IMR-90 (cell line): ENCODE measurements around the gene HOXA10.

Experiments used
- BHLHE40 ChIP-seq: fragments of 150-350 bp; IDR thresholded peaks from 2 replicates; pipeline ENCODE4 v1.6.1; 2016; ENCODE audit warnings: mild to moderate bottlenecking, low read depth, low read length
- CEBPB ChIP-seq: IDR thresholded peaks from 2 replicates; pipeline ENCODE4 v1.6.1; 2012; ENCODE audit warnings: low read depth, low read length, improper control_type of control experiment
- MAFK ChIP-seq: IDR thresholded peaks from 2 replicates; pipeline ENCODE4 v1.6.1; 2012; ENCODE audit warnings: low read depth, low read length, improper control_type of control experiment
- MXI1 ChIP-seq: IDR thresholded peaks from 2 replicates; pipeline ENCODE4 v1.6.1; 2012; ENCODE audit warnings: low read depth, mild to moderate bottlenecking, low read length, moderate library complexity, borderline replicate concordance
- POLR2A ChIP-seq: IDR thresholded peaks from 2 replicates; pipeline ENCODE4 v1.6.1; 2012; ENCODE audit warnings: mild to moderate bottlenecking, low read depth, low read length
- RAD21 ChIP-seq: IDR thresholded peaks from 2 replicates; pipeline ENCODE4 v1.6.1; 2012; ENCODE audit warnings: low read length, improper control_type of control experiment
- RCOR1 ChIP-seq: IDR thresholded peaks from 2 replicates; pipeline ENCODE4 v1.6.1; 2012; ENCODE audit warnings: mild to moderate bottlenecking, low read length, improper control_type of control experiment; ENCODE audit not compliant: insufficient replicate concordance
- SMC3 ChIP-seq: fragments of 150-350 bp; IDR thresholded peaks from 2 replicates; pipeline ENCODE4 v1.6.1; 2016; ENCODE audit warnings: low read depth, mild to moderate bottlenecking, antibody characterized with exemption, low read length, moderate library complexity
- TF ChIP-seq, protein P1 (sequence below): conservative IDR thresholded peaks from 2 replicates; pipeline ENCODE4 v1.5.1; 2012; ENCODE audit warnings: mild to moderate bottlenecking, low read depth, low read length, improper control_type of control experiment
- TF ChIP-seq, protein P2 (sequence below): fragments of 150-350 bp; IDR thresholded peaks from 2 replicates; pipeline ENCODE4 v1.6.1; 2017; ENCODE audit warnings: mild to moderate bottlenecking, antibody characterized with exemption, low read length, low read depth
- TF ChIP-seq, protein P3 (sequence below): fragments of 150-350 bp; IDR thresholded peaks from 2 replicates; pipeline ENCODE4 v1.6.1; 2016; ENCODE audit warnings: low read depth, mild to moderate bottlenecking, low read length, moderate library complexity, borderline replicate concordance

DNA sequence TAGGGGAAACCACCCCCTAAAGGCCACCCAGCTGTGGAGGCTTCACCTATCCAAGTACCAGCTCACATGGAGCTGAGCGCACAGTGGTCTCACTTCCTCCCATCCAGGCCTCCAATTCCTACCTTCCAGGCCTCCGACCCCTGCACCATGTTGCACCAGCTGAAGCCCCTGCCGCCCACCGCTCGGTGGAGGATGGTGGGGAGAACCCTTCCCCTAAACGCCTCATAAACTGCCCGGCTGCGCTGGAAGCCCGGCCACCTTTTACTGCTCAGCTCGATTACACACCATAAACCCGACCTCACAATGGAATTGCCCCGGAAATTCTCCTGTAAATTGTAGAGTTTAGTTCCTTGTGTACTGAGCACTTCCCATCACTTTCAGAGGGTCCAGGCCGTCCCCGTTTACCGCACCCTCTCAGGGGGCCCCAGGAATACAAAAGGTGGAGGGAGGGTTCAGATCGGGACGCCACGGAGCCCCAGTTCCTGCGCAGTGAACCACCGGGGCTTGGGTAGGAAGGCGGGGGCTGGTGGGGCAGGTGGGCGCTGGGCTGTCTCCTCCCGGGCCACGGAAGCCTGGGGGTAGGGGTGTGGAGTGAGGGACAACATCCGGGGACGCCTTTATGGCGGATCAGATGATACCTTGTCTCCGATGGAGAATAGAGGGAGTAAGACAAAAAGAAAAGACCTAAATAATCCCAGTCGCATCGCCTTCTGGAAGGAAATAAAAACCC is 16.3 kb downstream of the HOXA10 start:
- TF ChIP-seq, protein P1, sequence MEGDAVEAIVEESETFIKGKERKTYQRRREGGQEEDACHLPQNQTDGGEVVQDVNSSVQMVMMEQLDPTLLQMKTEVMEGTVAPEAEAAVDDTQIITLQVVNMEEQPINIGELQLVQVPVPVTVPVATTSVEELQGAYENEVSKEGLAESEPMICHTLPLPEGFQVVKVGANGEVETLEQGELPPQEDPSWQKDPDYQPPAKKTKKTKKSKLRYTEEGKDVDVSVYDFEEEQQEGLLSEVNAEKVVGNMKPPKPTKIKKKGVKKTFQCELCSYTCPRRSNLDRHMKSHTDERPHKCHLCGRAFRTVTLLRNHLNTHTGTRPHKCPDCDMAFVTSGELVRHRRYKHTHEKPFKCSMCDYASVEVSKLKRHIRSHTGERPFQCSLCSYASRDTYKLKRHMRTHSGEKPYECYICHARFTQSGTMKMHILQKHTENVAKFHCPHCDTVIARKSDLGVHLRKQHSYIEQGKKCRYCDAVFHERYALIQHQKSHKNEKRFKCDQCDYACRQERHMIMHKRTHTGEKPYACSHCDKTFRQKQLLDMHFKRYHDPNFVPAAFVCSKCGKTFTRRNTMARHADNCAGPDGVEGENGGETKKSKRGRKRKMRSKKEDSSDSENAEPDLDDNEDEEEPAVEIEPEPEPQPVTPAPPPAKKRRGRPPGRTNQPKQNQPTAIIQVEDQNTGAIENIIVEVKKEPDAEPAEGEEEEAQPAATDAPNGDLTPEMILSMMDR = no peak
- no peak for TF ChIP-seq POLR2A
- no peak for TF ChIP-seq RCOR1
- TF ChIP-seq MAFK = no peak
- TF ChIP-seq, protein P2, sequence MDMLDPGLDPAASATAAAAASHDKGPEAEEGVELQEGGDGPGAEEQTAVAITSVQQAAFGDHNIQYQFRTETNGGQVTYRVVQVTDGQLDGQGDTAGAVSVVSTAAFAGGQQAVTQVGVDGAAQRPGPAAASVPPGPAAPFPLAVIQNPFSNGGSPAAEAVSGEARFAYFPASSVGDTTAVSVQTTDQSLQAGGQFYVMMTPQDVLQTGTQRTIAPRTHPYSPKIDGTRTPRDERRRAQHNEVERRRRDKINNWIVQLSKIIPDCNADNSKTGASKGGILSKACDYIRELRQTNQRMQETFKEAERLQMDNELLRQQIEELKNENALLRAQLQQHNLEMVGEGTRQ = no peak
- TF ChIP-seq RAD21 = no peak
- TF ChIP-seq MXI1 = no peak
- no peak for TF ChIP-seq CEBPB
- no peak for TF ChIP-seq SMC3
- TF ChIP-seq, protein P3, sequence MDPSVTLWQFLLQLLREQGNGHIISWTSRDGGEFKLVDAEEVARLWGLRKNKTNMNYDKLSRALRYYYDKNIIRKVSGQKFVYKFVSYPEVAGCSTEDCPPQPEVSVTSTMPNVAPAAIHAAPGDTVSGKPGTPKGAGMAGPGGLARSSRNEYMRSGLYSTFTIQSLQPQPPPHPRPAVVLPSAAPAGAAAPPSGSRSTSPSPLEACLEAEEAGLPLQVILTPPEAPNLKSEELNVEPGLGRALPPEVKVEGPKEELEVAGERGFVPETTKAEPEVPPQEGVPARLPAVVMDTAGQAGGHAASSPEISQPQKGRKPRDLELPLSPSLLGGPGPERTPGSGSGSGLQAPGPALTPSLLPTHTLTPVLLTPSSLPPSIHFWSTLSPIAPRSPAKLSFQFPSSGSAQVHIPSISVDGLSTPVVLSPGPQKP = no peak
- TF ChIP-seq BHLHE40 = no peak
